Measurements from ENCODE around the gene RAB3IL1.

Gene RAB3IL1

GRCh38 chr11:61952882-61953281 is 35.5 kb upstream of the RAB3IL1 start:
- DNase-seq (ENCODE audit: low read depth) = no peak

- DNase-seq (ENCODE audit: low read depth) = no peak
Measured at GRCh38 chr11:61951484-61952135, 34.2 kb upstream of the RAB3IL1 start.

- no peak for DNase-seq (ENCODE audit: low read depth)
Measured at GRCh38 chr11:61950035-61950547, 32.7 kb upstream of the RAB3IL1 start, which contains the start of gene BEST1. Gene BEST1 (plus strand): TSS chr11:61950351. CDS start chr11:61951807, 1,456 bp downstream.

GRCh38 chr11:61949169-61950034 is 32.0 kb upstream of the RAB3IL1 start:
- no peak for DNase-seq (ENCODE audit: low read depth)

GRCh38 chr11:61948505-61948904 is 31.1 kb upstream of the RAB3IL1 start:
- no peak for DNase-seq (ENCODE audit: low read depth)

GRCh38 chr11:61947486-61948210 is 30.3 kb upstream of the RAB3IL1 start:
- peak; percentile 46 for DNase-seq (ENCODE audit: low read depth)

GRCh38 chr11:61946894-61947293 is 29.5 kb upstream of the RAB3IL1 start:
- no peak for DNase-seq (ENCODE audit: low read depth)

GRCh38 chr11:61945191-61945590 is 27.8 kb upstream of the RAB3IL1 start:
- DNase-seq (ENCODE audit: low read depth) = no peak

GRCh38 chr11:61940466-61940865 is 23.1 kb upstream of the RAB3IL1 start:
- DNase-seq (ENCODE audit: low read depth) = no peak

GRCh38 chr11:61935861-61936260 is 18.5 kb upstream of the RAB3IL1 start:
- DNase-seq (ENCODE audit: low read depth) = no peak

GRCh38 chr11:61930933-61931332 is 13.6 kb upstream of the RAB3IL1 start:
- no peak for DNase-seq (ENCODE audit: low read depth)

GRCh38 chr11:61928606-61929005 is 11.2 kb upstream of the RAB3IL1 start:
- no peak for DNase-seq (ENCODE audit: low read depth)

- no peak for DNase-seq (ENCODE audit: low read depth)
Measured at GRCh38 chr11:61927501-61927900, 10.1 kb upstream of the RAB3IL1 start.

- DNase-seq (ENCODE audit: low read depth) = no peak
Measured at GRCh38 chr11:61926235-61926634, 8.9 kb upstream of the RAB3IL1 start.

- DNase-seq (ENCODE audit: low read depth) = no peak
Measured at GRCh38 chr11:61925736-61926135, 8.4 kb upstream of the RAB3IL1 start.

- DNase-seq (ENCODE audit: low read depth) = no peak
Measured at GRCh38 chr11:61924064-61924455, 6.7 kb upstream of the RAB3IL1 start.

GRCh38 chr11:61923166-61924063 is 6.0 kb upstream of the RAB3IL1 start:
- no peak for DNase-seq (ENCODE audit: low read depth)

GRCh38 chr11:61922539-61922938 is 5.2 kb upstream of the RAB3IL1 start:
- no peak for DNase-seq (ENCODE audit: low read depth)

- no peak for DNase-seq (ENCODE audit: low read depth)
Measured at GRCh38 chr11:61921446-61921845, 4.1 kb upstream of the RAB3IL1 start.

- DNase-seq (ENCODE audit: low read depth) = no peak
Measured at GRCh38 chr11:61919705-61920631, 2.6 kb upstream of the RAB3IL1 start.
